Right lobe of liver (tissue), 6 donors: Measurements from ENCODE around the gene PEX1. TPM values are rescaled to one million over a fixed set of nuclear protein-coding genes. Genes with fewer than 3 reads are reported as not detected.
A peak's percentile ranks its signal among the peaks of the same experiment; 100 is the strongest.
"Not testable (repeated sequence)": the region's sequence is repeated elsewhere in the genome, so short reads cannot be mapped to it uniquely, and the experiment has no call there.

Experiments used
- ATAC-seq, 4 donors: fragments of 200-7000 bp; cut with Tn5 transposase; one replicate each; pipeline ENCODE4 v1.9.1; 2020; ENCODE audit warnings: mild to moderate bottlenecking in 4 of 4, moderate library complexity in 4 of 4
- DNase-seq, 3 donors: peaks; one replicate each; pipeline ENCODE4 v3.0.0-alpha.2; 2020
- H3K27ac ChIP-seq, 3 donors: fragments of 200-600 bp; one replicate each; pipeline ENCODE4 v1.8.0; 2022
- H3K27me3 ChIP-seq, 2 donors: fragments of 200-600 bp; one replicate each; pipeline ENCODE4 v1.8.0; 2022
- H3K36me3 ChIP-seq, 4 donors: fragments of 200-600 bp; sonication (generic) in 1 of 4; one replicate each; pipeline versions ENCODE4 v1.5.1 to v1.8.0; 2017 to 2022; ENCODE audit warnings: control low read depth in 1 of 4
- H3K4me1 ChIP-seq, 4 donors: fragments of 200-600 bp; sonication (generic) in 1 of 4; one replicate each; pipeline versions ENCODE4 v1.5.1 to v1.8.0; 2017 to 2022; ENCODE audit warnings: control low read depth in 1 of 4
- H3K4me3 ChIP-seq, 3 donors: fragments of 200-600 bp; one replicate each; pipeline ENCODE4 v1.8.0; 2022
- H3K9me3 ChIP-seq, 4 donors: fragments of 200-600 bp; sonication (generic) in 1 of 4; one replicate each; pipeline versions ENCODE4 v1.5.1 to v1.8.0; 2017 to 2022; ENCODE audit warnings: control low read depth in 1 of 4
- CTCF ChIP-seq, 4 donors: fragments of 200-600 bp in 3 of 4; fragments of 450-650 bp in 1 of 4; IDR thresholded peaks; one replicate each; pipeline versions ENCODE4 v1.5.1 to v1.8.0; 2016 to 2022; ENCODE audit warnings: antibody characterized with exemption in 4 of 4, mild to moderate bottlenecking in 2 of 4
- POLR2A ChIP-seq: fragments of 450-650 bp; IDR thresholded peaks from one replicate; pipeline ENCODE4 v1.6.1; 2017; ENCODE audit warnings: antibody characterized with exemption, mild to moderate bottlenecking
- whole genome bisulfite sequencing: methylation state at CpG from one replicate; pipeline ENCODE4 v1.1.6; 2018; ENCODE audit warnings: low coverage, low lambda C conversion rate; ENCODE audit not compliant: insufficient coverage; ENCODE audit errors: missing lambda C conversion rate; 5-methylcytosine and 5-hydroxymethylcytosine counted together
- intact Hi-C, 2 donors: fragments of 100-400 bp; cut with DNase I; formaldehyde crosslinking; loops; one replicate each; pipeline versions ENCODE4 v1.11.2 to v1.14.1; 2022
- total RNA-seq, 6 experiments: library from RNA; depleted of rRNA in 2 of 6; stranded (reverse); fragments of >200 nt in 2 of 6; fragmentation: NEBNext Ultra II Directional in 3 of 6; extraction: Animal tissue kit (Norgen Biotek cat#: 25700) in 3 of 6; gene quantifications; one replicate each; pipeline versions ENCODE4 v1.1.0 to v1.2.4, GENCODE V29; 2016 to 2023
- donor health status: DM: no; HTN: yes; CAD: no.
- donor health status: DM: no; HTN: no; CAD: no.
- donor health status: DM: no; HTN: no; CAD: no.
- donor health status: DM: no; HTN: yes; CAD: no.
- donor health status: DM: no; HTN: yes; CAD: no.

PEX1 gene
- total RNA-seq, 6 experiments from 2014 or later, result 10.0 to 12.0 (median 10.8) TPM

DNA sequence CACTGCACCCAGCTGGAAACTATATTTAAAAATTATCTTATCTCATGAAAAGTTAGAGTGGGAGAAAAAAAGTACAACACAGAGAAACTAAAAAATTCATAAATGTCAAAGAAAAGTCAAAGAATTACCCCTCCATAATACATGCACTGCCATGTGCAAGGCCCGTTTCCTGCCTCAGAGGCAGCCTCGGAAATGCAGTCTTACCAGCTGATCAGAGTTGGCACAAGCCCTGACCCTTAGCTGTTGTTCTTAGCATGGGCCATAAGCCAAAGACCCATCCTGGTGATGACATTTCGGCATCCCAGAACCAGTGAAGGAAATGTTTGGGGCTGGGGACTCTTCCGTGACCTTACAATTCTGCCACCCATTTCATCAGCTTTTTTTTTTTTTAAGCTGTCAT, 21.9 kb upstream of the PEX1 start:
- Histone ChIP-seq H3K9me3 (no peaks in the 10 kb centered on the region), H3K36me3 (no peaks in the 10 kb centered on the region), H3K4me1 (no peaks in the 10 kb centered on the region), H3K27me3 (no peaks in the 10 kb centered on the region), H3K4me3 (no peak overlapping the region), H3K27ac (no peak overlapping the region)
- TF ChIP-seq POLR2A (no peak), CTCF (IDR thresholded peaks at IDR 0.05) (no peak)
- ATAC-seq (no peak), DNase-seq (no peak)
- WGBS, result 90% methylated on average over 2 of the region's 4 CpGs
- intact Hi-C loops, result no loop called here

- ATAC-seq (peak in 3 of 4 donors; percentile 41 to 72 (median 47)), DNase-seq (peak in 1 of 3 donors; percentile 59)
- no peak overlapping the region for H3K27ac ChIP-seq
- H3K27me3 ChIP-seq, result no peaks in the 10 kb centered on the region
- no peaks in the 10 kb centered on the region for H3K9me3 ChIP-seq
- H3K4me1 ChIP-seq, result no peaks in the 10 kb centered on the region
- H3K4me3 ChIP-seq, result no peak overlapping the region
- 0% methylated on average over 1 of the region's 6 CpGs for WGBS
- no peak for TF ChIP-seq POLR2A
- intact Hi-C loops, result no loop called here
- H3K36me3 ChIP-seq, result no peaks in the 10 kb centered on the region
Observed at GRCh38 chr7:92547579-92547978, 19.3 kb upstream of the PEX1 start.

- Histone ChIP-seq H3K4me1 (no peaks in the 10 kb centered on the region), H3K9me3 (no peaks in the 10 kb centered on the region), H3K27me3 (no peaks in the 10 kb centered on the region), H3K27ac (no peak overlapping the region), H3K4me3 (no peak overlapping the region), H3K36me3 (no peaks in the 10 kb centered on the region)
- no peak for DNase-seq
- 89% methylated on average over 3 of the region's 17 CpGs for WGBS
- peak in 1 of 4 donors; percentile 19 for ATAC-seq
- no peak for TF ChIP-seq CTCF (IDR thresholded peaks at IDR 0.05)
- TF ChIP-seq POLR2A, result no peak
- intact Hi-C loops, result no loop called here
Observed at GRCh38 chr7:92546856-92547497, 18.7 kb upstream of the PEX1 start.

DNA sequence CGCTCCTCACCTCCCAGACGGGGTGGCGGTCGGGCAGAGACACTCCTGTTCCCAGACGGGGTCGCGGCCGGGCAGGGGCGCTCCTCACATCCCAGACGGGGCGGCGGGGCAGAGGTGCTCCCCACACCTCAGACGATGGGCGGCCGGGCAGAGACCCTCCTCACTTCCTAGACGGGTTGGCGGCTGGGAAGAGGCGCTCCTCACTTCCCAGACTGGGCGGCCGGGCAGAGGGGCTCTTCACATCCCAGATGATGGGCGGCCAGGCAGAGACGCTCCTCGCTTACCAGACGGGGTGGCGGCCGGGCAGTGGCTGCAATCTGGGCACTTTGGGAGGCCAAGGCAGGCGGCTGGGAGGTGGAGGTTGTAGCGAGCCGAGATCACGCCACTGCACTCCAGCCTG, 16.8 kb upstream of the PEX1 start:
- no CpG with 5 or more reads among the region's 30 CpGs for WGBS
- DNase-seq, result not testable (repeated sequence)

GRCh38 chr7:92543542-92543941, 15.2 kb upstream of the PEX1 start:
- ATAC-seq, H3K36me3 ChIP-seq, DNase-seq, H3K27me3 ChIP-seq, H3K4me3 ChIP-seq, intact Hi-C loops, H3K4me1 ChIP-seq, H3K27ac ChIP-seq, H3K9me3 ChIP-seq: not testable (repeated sequence)
- WGBS, result 89% methylated on average over 3 of the region's 3 CpGs

More for the DNA sequence above, 16.8 kb upstream of the PEX1 start:
- H3K4me1 ChIP-seq, ATAC-seq, H3K27me3 ChIP-seq, H3K4me3 ChIP-seq, intact Hi-C loops, H3K36me3 ChIP-seq, H3K27ac ChIP-seq, H3K9me3 ChIP-seq: not testable (repeated sequence)

DNA sequence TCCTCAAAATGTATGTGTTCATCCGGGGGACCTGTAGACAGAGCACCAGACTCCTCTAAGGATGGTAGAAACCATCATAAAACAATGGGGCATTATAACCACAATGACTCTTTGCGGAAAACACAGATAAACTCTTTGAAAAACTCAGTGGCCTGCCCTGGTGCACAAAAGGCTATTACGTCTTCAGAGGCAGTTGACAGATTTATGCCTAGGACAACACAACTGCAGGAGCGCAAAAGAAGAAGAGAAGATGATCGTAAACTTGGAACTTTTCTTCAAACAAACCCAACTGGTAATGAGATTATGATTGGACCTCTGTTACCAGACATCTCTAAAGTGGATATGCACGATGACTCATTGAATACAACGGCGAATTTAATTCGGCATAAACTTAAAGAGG, 6.3 kb upstream of the PEX1 start:
- H3K36me3 ChIP-seq, result peaks cover 12 to 84% (median 41%) of the 10 kb centered on the region in 4 donors
- H3K27ac ChIP-seq, result no peak overlapping the region
- ATAC-seq (no peak), DNase-seq (no peak)
- H3K4me3 ChIP-seq, result no peak overlapping the region
- H3K27me3 ChIP-seq, result no peaks in the 10 kb centered on the region
- 92% methylated on average over 9 of the region's 9 CpGs for WGBS
- intact Hi-C loops, result no loop called here
- peaks cover 0 to 3% (median under 1%) of the 10 kb centered on the region in 4 donors for H3K4me1 ChIP-seq
- H3K9me3 ChIP-seq, result no peaks in the 10 kb centered on the region
- TF ChIP-seq CTCF (IDR thresholded peaks at IDR 0.05), result no peak
- TF ChIP-seq POLR2A, result no peak
